SK-N-MC (cell line): ENCODE measurements around the gene ASIC3.

ENCODE experiments used
- DNase-seq: peaks from one replicate; pipeline ENCODE4 v3.0.0-alpha.2; 2011; ENCODE audit warnings: low read depth, low spot score
- H3K27ac ChIP-seq: fragments of 200-600 bp; sonication (generic); 2 replicates; pipeline ENCODE4 v1.5.1; 2016; ENCODE audit warnings: mixed run types
- H3K36me3 ChIP-seq: fragments of 200-600 bp; sonication (generic); 2 replicates; pipeline ENCODE4 v1.6.1; 2017; ENCODE audit warnings: antibody characterized with exemption, low read length, mixed read lengths; ENCODE audit not compliant: insufficient read depth
- H3K4me3 ChIP-seq: fragments of 200-600 bp; sonication (generic); 2 replicates; pipeline ENCODE4 v1.5.1; 2016
- H3K9ac ChIP-seq: fragments of 200-600 bp; sonication (generic); 2 replicates; pipeline ENCODE4 v1.8.0; 2017; ENCODE audit warnings: mixed run types, mixed read lengths; ENCODE audit not compliant: insufficient read length
- H3K9me3 ChIP-seq: fragments of 200-600 bp; sonication (generic); 2 replicates; pipeline ENCODE4 v1.6.1; 2017; ENCODE audit warnings: low read depth, mild to moderate bottlenecking, antibody characterized with exemption, low read length, moderate library complexity, mixed read lengths
- EZH2 ChIP-seq: fragments of 200-600 bp; sonication (generic); IDR thresholded peaks from one replicate; pipeline ENCODE4 v1.6.1; 2017; ENCODE audit warnings: antibody characterized with exemption
- FOXP2 ChIP-seq: optimal IDR thresholded peaks from 2 replicates; pipeline ENCODE3; 2011; ENCODE audit warnings: mild to moderate bottlenecking, moderate library complexity; ENCODE audit not compliant: insufficient read depth; ENCODE audit errors: extremely low read length, control extremely low read depth
- POLR2AphosphoS5 ChIP-seq: IDR thresholded peaks from 2 replicates; pipeline ENCODE4 v1.6.1; 2012; ENCODE audit warnings: mild to moderate bottlenecking, low read depth, low read length, borderline replicate concordance

The ASIC3 gene

DNA sequence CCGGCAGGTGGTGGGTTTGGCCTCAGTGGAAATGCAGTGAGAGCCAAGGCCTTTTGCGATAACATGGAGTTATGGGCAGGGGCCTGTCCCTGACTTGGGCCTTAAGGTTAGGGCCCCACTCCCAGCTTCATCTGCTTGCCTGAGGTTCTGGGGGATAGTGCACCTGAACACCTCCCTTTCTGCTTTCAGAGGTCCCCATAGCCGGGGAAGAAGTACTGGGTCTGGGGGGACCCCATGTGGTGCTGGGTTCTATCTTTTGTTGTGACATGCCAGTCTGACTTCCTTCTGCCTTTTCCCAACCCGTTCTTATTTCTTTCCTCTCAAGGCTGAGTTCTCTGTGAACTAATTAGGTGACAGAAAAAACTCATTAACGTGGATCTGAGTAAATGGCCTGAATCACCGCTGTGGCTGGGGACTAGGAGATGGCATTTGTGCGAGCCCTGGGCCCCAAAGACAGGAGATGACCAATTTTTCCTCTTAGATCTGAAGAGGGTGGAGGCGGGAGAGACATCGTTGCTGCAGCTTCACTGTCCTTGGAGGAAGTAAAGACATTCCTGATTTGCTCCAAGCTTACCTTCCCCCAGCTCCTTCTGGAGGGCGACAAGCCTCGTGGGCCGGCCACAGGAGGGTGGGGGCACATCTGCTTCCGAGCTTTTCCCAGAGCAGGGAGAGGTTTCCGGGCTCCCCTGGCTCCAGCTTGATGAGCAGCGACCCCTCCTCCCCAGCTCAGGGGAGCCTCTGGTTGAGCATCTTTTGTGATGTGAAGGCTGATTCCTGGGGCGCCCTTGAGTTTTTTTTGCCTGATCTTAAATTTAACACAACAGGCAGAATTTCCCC, 39.9 kb downstream of the ASIC3 start:
- Histone ChIP-seq H3K36me3 (no peaks in the 10 kb centered on the region; the same call in 1 of the 2 replicates), H3K9me3 (no peaks in the 10 kb centered on the region), H3K27ac (no peak overlapping the region), H3K9ac (peak overlapping the region; percentile 88), H3K4me3 (peak overlapping the region; percentile 98)
- no peak for DNase-seq
- TF ChIP-seq POLR2AphosphoS5: no peak
- TF ChIP-seq FOXP2: no peak
- TF ChIP-seq EZH2: no peak

- no peaks in the 10 kb centered on the region for H3K9me3 ChIP-seq
- TF ChIP-seq POLR2AphosphoS5 (no peak), EZH2 (no peak), FOXP2 (no peak)
- 0 out of 2 replicates have a peak overlapping the region, but pooled peaks have one; percentile 6 for H3K27ac ChIP-seq
- no peak for DNase-seq
- peak overlapping the region; percentile 20 for H3K9ac ChIP-seq
- peak overlapping the region; percentile 98; the same call in 1 of the 2 replicates for H3K4me3 ChIP-seq
- no peaks in the 10 kb centered on the region; the same call in 1 of the 2 replicates for H3K36me3 ChIP-seq
These were observed 40.7 kb downstream of the ASIC3 start for GRCh38 chr7:151088856-151089699.

- Histone ChIP-seq H3K36me3 (no peaks in the 10 kb centered on the region; the same call in 1 of the 2 replicates), H3K9ac (no peak overlapping the region), H3K4me3 (no peak overlapping the region), H3K27ac (no peak overlapping the region), H3K9me3 (no peaks in the 10 kb centered on the region)
- DNase-seq: no peak
- TF ChIP-seq POLR2AphosphoS5: no peak
- TF ChIP-seq EZH2: no peak
- no peak for TF ChIP-seq FOXP2
These were observed 41.8 kb downstream of the ASIC3 start for GRCh38 chr7:151089893-151090730.

DNA sequence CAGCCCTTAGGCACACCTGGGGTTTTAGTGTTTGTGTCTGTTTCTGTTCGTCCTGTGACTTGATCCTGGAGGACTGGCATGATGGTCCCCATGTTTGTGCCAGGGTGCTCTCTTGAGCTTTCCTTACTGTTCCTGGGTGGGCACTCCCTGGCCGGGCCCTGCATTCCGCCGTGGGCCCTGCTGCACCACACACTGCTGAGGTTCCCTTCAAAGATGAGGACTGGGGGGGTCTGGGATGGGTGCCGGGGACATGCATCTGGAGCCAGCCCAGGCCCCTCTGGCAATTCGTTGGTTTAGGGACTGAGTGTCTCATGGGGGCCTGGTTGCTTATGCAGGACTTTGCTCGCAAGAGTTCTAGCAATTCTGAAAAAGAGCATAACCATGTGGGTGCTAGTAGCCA, 42.7 kb downstream of the ASIC3 start:
- no peak for DNase-seq
- Histone ChIP-seq H3K4me3 (no peak overlapping the region), H3K9me3 (no peaks in the 10 kb centered on the region), H3K9ac (no peak overlapping the region), H3K27ac (no peak overlapping the region), H3K36me3 (no peaks in the 10 kb centered on the region; the same call in 1 of the 2 replicates)
- TF ChIP-seq EZH2: no peak
- TF ChIP-seq FOXP2: no peak
- TF ChIP-seq POLR2AphosphoS5: no peak

DNA sequence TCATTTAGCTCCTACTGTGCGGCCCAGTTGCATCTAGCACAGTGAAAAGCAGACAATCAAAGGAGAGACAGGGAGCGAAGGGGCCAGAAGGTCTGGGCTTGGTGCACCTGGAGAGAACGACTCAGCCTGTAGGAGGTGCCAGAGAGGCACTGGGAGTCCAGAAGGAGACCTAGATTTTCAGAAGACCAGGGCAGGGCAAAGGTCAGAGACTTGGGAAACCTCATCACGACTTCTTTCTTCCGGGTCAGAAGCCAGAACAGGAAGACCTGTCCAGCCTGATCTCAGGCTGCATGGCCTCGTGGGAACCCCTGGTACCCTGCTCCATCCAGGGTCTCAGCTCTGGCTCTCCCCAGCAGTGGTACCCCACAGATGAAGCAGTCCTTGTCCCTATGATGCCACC, 43.1 kb downstream of the ASIC3 start:
- TF ChIP-seq FOXP2: no peak
- no peak for TF ChIP-seq EZH2
- no peak for TF ChIP-seq POLR2AphosphoS5
- Histone ChIP-seq H3K27ac (no peak overlapping the region), H3K9me3 (no peaks in the 10 kb centered on the region), H3K36me3 (no peaks in the 10 kb centered on the region; the same call in 1 of the 2 replicates), H3K9ac (no peak overlapping the region), H3K4me3 (no peak overlapping the region)
- DNase-seq: no peak

DNA sequence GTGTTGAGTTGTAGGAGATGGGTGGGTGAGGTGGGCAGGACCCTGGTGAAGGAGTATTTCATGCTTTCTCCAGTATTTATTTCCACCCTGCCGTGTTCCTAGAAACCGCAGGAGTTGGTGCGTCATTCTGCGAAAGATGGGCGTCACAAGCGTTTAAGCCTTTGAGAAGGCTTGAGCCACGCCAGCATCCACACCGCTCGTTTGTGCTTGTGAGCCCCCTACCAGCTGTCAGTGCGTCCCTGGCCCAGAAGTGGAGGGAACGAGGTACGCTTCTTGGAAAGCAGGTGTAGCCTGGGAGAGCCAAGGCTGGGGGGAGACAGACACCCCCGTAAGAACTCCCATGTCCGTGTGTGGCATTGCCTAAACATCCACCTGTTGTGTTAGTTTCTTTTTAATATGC, 43.7 kb downstream of the ASIC3 start:
- Histone ChIP-seq H3K9ac (no peak overlapping the region), H3K36me3 (no peaks in the 10 kb centered on the region; the same call in 1 of the 2 replicates), H3K4me3 (no peak overlapping the region), H3K9me3 (no peaks in the 10 kb centered on the region), H3K27ac (no peak overlapping the region)
- no peak for DNase-seq
- no peak for TF ChIP-seq EZH2
- no peak for TF ChIP-seq FOXP2
- no peak for TF ChIP-seq POLR2AphosphoS5

GRCh38 chr7:151093748-151094147, 45.4 kb downstream of the ASIC3 start:
- H3K9me3 ChIP-seq: no peaks in the 10 kb centered on the region
- H3K9ac ChIP-seq: no peak overlapping the region
- H3K4me3 ChIP-seq: no peak overlapping the region
- H3K27ac ChIP-seq: no peak overlapping the region
- H3K36me3 ChIP-seq: no peaks in the 10 kb centered on the region; the same call in 1 of the 2 replicates
- no peak for DNase-seq
- TF ChIP-seq POLR2AphosphoS5: no peak
- no peak for TF ChIP-seq FOXP2
- TF ChIP-seq EZH2: no peak

DNA sequence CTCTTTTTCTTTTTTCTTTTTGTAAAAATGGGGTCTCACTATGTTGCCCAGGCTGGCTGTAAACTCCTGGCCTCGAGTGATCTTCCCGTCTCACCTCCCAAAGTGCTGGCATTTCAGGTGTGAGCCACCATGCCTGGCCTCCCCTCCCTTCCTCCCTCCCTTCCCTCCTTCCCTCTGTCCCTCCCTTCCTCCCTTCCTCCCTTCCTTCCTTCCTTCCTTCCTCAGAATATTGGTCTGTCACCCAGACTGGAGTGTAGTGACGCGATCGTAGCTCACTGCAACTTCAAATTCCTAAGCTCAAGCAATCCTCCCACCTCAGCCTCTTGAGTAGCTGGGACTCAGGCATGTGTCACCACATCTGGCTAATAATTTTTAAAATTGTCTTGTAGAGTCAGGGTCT, 46.3 kb downstream of the ASIC3 start:
- Histone ChIP-seq H3K27ac (no peak overlapping the region), H3K9me3 (no peaks in the 10 kb centered on the region), H3K9ac (no peak overlapping the region), H3K4me3 (no peak overlapping the region), H3K36me3 (no peaks in the 10 kb centered on the region; the same call in 1 of the 2 replicates)
- no peak for TF ChIP-seq EZH2
- TF ChIP-seq FOXP2: no peak
- no peak for TF ChIP-seq POLR2AphosphoS5
- DNase-seq: no peak
